Cardiac fibroblast (primary cell): ENCODE data around the gene THAP7.

Experiments
- DNase-seq, 2 donors: peaks; one replicate each; pipeline versions ENCODE4 v3.0.0 to v3.0.0-alpha.2; 2010; ENCODE audit warnings: low read depth in 2 of 2
- H3K4me3 ChIP-seq, 2 donors: replicated peaks in 1 of 2; 1 replicate in 1 of 2; 2 replicates in 1 of 2; pipeline ENCODE4 v1.5.1; 2011; ENCODE audit warnings: low read depth in 2 of 2, low read length in 2 of 2, mild to moderate bottlenecking in 2 of 2, moderate library complexity in 1 of 2
- TF ChIP-seq, protein P1 (sequence below): IDR thresholded peaks from one replicate; pipeline ENCODE4 v1.5.1; 2011; ENCODE audit warnings: low read depth, mild to moderate bottlenecking, low read length, inconsistent platforms

THAP7 gene

DNA sequence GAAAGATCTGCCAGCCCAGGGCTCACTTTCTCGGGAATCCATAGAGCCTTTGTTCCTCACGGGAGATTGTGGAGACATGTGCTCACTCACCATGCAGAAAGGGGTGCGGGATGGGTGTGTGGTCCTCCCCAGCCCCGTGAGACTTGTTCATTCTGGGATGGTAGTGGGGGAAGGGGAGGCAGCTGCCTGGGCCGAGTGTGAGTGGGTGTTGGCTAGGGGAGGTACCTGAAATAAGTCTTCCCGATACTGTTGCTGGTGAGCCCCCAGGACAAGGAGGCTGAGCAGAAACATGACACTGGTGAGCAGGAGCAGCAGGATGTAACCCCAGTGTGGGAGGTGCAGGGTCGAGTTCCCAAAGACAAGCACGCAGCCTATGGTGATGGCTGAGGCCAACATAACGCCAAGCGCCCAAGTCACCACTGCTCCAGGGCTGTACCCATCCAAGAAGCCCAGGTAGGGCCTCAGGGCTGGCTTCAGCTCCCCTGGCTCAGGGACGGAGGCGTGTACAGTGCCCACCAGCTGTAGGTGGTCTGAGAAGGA, 27.6 kb upstream of the THAP7 start:
- DNase-seq = no peak
- TF ChIP-seq, protein P1, sequence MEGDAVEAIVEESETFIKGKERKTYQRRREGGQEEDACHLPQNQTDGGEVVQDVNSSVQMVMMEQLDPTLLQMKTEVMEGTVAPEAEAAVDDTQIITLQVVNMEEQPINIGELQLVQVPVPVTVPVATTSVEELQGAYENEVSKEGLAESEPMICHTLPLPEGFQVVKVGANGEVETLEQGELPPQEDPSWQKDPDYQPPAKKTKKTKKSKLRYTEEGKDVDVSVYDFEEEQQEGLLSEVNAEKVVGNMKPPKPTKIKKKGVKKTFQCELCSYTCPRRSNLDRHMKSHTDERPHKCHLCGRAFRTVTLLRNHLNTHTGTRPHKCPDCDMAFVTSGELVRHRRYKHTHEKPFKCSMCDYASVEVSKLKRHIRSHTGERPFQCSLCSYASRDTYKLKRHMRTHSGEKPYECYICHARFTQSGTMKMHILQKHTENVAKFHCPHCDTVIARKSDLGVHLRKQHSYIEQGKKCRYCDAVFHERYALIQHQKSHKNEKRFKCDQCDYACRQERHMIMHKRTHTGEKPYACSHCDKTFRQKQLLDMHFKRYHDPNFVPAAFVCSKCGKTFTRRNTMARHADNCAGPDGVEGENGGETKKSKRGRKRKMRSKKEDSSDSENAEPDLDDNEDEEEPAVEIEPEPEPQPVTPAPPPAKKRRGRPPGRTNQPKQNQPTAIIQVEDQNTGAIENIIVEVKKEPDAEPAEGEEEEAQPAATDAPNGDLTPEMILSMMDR = no peak
- H3K4me3 ChIP-seq = no peak overlapping the region

DNA sequence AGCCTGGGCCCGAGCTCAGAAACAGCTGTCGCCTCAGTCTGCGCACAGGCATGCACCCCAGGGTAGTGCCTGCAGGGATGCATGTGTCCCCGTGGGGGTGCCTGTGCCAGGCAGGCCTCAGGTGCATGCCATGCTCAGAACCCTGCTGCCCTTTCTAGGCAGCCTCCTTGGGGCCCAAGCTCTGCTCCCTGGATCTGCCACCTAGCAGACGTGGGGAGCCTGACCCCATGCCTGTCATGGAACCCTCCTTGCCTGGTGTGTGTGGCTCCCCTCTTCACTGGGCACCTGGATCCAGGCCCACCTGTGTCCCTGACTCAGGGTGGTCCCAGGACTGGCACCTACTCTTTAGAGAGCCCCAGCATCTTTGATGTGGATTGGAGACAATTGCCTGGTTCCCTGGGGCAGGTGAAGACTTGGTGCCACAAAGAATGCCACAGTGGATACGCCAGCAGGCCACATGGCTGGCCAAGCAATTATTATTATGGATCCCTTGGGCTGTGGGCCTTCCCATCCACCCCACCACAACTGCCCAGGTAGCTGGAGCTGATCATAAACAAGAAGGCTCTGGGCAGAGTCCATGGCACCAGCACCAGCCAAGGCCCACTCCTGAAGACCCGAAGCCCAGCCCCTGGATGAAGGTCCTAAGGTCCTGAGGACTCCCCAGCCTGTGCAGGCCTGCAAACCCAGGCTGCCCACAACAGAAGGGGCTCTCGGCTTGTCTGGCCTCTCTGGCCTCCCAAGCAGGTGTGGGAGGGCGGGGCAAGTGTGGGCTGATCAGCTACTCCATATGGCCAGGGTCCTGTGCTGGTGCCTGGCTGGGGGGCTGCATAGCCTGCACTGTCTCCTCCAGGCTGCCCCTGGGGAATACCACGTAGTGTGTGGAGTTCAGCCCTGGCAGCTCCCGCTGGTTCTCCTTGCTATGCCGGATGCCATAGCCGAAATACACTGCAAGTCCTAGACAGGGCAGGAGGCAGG, 26.6 kb upstream of the THAP7 start:
- TF ChIP-seq, protein P1 = no peak
- DNase-seq = no peak
- H3K4me3 ChIP-seq = no peak overlapping the region

DNA sequence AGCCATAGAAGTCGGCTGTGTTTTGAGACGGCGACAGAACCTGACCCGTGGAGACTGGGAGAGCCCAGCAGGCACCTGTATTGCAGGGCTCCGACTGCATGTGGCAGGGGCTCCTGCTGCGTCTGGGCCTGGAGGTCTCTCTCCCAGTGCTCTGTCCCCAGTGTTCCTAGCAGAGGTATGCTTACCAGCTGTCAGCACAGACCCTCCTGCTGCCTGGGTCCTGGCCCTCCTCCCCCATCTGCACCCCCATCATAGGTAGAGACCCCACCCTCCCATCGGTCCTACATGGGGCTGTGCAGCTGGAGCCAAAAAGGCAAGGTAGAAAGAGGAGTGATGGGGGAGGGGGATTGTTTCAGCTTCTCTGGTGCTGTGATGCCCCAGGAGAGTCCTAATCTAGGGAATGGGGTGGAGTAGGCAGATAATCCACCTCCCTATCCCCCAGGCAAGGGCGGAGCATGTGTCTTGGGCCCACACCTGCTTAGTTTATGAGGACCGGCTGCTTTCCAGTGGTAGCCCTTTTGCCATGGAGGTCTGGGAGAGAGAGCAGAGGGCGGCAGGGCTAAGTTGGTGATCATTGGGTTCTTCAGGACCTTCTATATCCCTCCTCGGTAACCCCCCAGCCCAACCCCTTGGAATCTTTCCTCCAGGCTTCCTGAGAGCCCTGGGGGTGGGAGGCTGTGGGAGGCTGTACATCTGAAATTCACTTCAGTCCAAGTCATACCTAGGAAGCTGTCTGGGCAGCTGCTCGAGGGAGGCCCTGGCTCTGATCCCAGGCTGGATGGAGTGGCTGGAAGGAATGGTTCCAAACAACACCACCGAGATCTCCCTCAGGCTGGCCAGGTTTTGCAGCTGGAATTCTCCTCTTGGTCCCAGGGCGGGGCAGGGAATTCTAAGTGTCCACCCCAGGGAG, 25.1 kb upstream of the THAP7 start:
- peak; percentile 29 to 79 for DNase-seq
- H3K4me3 ChIP-seq = no peak overlapping the region
- TF ChIP-seq, protein P1 = no peak

DNA sequence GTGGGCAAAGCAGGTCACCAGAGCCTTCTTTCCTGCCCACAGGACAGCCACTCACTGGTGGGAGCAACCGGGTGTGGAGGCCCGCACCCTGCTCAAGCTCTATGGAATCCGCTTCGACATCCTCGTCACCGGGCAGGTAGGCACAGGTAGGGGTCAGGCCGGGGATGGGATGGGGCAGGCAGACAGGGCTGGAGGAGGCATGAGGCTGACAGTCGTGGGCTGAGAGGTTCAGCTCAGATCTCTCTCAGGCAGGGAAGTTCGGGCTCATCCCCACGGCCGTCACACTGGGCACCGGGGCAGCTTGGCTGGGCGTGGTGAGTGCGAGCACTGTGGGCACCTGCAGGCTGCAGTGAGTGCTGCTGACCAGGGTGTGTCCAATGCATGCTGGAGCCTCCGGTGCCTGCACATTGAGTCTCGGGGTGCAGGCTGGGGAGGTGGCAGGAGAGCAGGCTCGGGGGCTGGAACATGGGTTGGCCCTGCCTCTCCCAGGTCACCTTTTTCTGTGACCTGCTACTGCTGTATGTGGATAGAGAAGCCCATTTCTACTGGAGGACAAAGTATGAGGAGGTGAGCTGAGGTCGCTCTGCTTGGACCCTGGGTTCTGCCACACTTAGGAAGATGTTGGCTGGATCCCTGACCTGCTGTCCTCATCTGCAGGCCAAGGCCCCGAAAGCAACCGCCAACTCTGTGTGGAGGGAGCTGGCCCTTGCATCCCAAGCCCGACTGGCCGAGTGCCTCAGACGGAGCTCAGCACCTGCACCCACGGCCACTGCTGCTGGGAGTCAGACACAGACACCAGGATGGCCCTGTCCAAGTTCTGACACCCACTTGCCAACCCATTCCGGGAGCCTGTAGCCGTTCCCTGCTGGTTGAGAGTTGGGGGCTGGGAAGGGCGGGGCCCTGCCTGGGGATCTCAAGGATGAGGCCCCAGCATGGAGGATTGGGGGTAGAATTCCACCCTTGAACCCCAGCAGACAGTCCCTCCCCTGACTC, 24.1 kb upstream of the THAP7 start:
- TF ChIP-seq, protein P1 = no peak
- no peak for DNase-seq
- H3K4me3 ChIP-seq = no peak overlapping the region

DNA sequence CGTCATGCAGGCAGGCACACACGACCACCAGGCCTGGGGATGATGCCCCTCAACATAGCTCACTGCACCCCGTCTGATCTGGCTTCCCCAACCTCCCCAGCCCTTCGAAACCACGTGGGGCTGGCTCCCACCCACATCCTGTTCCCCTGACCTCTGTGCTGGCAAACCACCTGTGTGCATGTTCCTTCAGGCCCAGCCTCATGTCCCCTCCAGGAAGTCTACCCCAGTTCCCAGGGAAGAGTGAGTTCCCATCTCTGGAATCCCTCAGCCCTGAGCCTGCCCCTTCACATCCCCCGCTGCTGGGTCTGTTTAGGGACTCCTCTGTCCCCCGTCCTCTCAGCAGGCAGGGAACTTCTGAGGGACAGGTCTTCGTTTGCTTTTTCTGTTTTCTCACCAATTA, 23.3 kb upstream of the THAP7 start:
- no peak for DNase-seq
- H3K4me3 ChIP-seq = no peak overlapping the region
- TF ChIP-seq, protein P1 = no peak
